K562 (cell line): ENCODE measurements around the gene RUNX3. TPM values are rescaled to one million over a fixed set of nuclear protein-coding genes. Genes with fewer than 3 reads are reported as not detected.

ENCODE experiments used
- ATAC-seq: fragments of 200-7000 bp; cut with Tn5 transposase; 3 replicates; pipeline ENCODE4 v1.9.1; 2020; ENCODE audit warnings: moderate library complexity
- BruUV-seq: library from RNA; stranded (reverse); fragments of 400-500 nt; replicated peaks from 2 replicates; lab custom pipeline; 2021; lab: Mats Ljungman, UMichigan
- CTCF ChIA-PET: fragments of 300-600 bp; formaldehyde crosslinking; extraction: SDS; loops from one replicate; lab custom pipeline; 2021; ENCODE audit warnings: low intra/inter-chr PET ratio; lab: Yijun Ruan, JAX
- POLR2A ChIA-PET: fragments of 300-600, 350-650 bp; sonication (Branson Sonifier 250); formaldehyde crosslinking; extraction: SDS; loops from one replicate; lab custom pipeline; 2021; ENCODE audit warnings: antibody characterized with exemption, inconsistent platforms; lab: Yijun Ruan, JAX
- DNase-seq, 4 experiments: peaks; one replicate each; pipeline versions ENCODE4 v3.0.0 to v3.0.0-alpha.2; 2011 to 2018; ENCODE audit warnings: low spot score in 3 of 4, mixed read lengths in 3 of 4; ENCODE audit errors: extremely low read depth in 1 of 4
- FAIRE-seq: peaks from 2 replicates; lab custom pipeline; 2011; peaks lifted over from hg19 to GRCh38; lab: Jason Lieb, UNC
- H2AFZ ChIP-seq: 2 replicates; pipeline ENCODE4 v1.6.0; 2011; ENCODE audit warnings: low read depth, low read length, control low read depth, inconsistent platforms
- H3K27ac ChIP-seq: fragments of 200-600 bp; 3 replicates; pipeline ENCODE4 v1.8.0; 2011; ENCODE audit warnings: low read depth, mild to moderate bottlenecking, control low read depth, inconsistent platforms, low read length, moderate library complexity, mixed read lengths; ENCODE audit errors: extremely low read depth
- H3K27me3 ChIP-seq, 2 experiments: fragments of 300-600 bp in 1 of 2; 2 replicates in 1 of 2; 3 replicates in 1 of 2; pipeline versions ENCODE4 v1.6.0 to v1.8.0; 2011; ENCODE audit warnings: inconsistent platforms in 2 of 2, low read length in 2 of 2, mild to moderate bottlenecking in 1 of 2, mixed read lengths in 1 of 2, moderate library complexity in 1 of 2; ENCODE audit not compliant: control insufficient read depth in 2 of 2, insufficient read depth in 2 of 2
- H3K36me3 ChIP-seq: fragments of 300-600 bp; 3 replicates; pipeline ENCODE4 v1.8.0; 2011; ENCODE audit warnings: mild to moderate bottlenecking, low read length, inconsistent platforms; ENCODE audit not compliant: control insufficient read depth, insufficient read depth
- H3K4me1 ChIP-seq, 2 experiments: fragments of 200-600 bp in 1 of 2; replicated peaks in 1 of 2; 2 replicates in 1 of 2; 3 replicates in 1 of 2; pipeline versions ENCODE4 v1.5.1 to v1.8.0; 2011; ENCODE audit warnings: inconsistent platforms in 2 of 2, low read length in 2 of 2, mild to moderate bottlenecking in 1 of 2, mixed read lengths in 1 of 2, moderate library complexity in 1 of 2; ENCODE audit not compliant: control insufficient read depth in 2 of 2, insufficient read depth in 2 of 2
- H3K4me2 ChIP-seq: 2 replicates; pipeline ENCODE4 v1.6.1; 2011; ENCODE audit warnings: low read length, control low read depth, inconsistent platforms, mixed read lengths; ENCODE audit not compliant: insufficient read depth
- H3K4me3 ChIP-seq: fragments of 200-600 bp; sonication (generic), shearing (Covaris generic); 2 replicates; pipeline ENCODE4 v1.5.1; 2016; ENCODE audit warnings: control low read depth, inconsistent platforms
- H3K79me2 ChIP-seq: fragments of 200-600 bp; 3 replicates; pipeline ENCODE4 v1.8.0; 2011; ENCODE audit warnings: low read length, inconsistent platforms; ENCODE audit not compliant: control insufficient read depth, insufficient read depth
- H3K9ac ChIP-seq, 2 experiments: 2 replicates each; pipeline versions ENCODE4 v1.6.0 to v1.6.1; 2011; ENCODE audit warnings: low read depth in 2 of 2, low read length in 2 of 2, control low read depth in 1 of 2, inconsistent platforms in 1 of 2, mild to moderate bottlenecking in 1 of 2, mixed read lengths in 1 of 2; ENCODE audit not compliant: insufficient read depth in 1 of 2
- H3K9me1 ChIP-seq: one replicate; pipeline ENCODE4 v1.6.0; 2011; ENCODE audit warnings: inconsistent platforms, mild to moderate bottlenecking, low read length, moderate library complexity; ENCODE audit not compliant: control insufficient read depth, insufficient read depth
- H3K9me3 ChIP-seq: replicated peaks from 2 replicates; pipeline ENCODE4 v1.5.1; 2011; ENCODE audit warnings: low read depth, low read length, inconsistent platforms; ENCODE audit not compliant: control insufficient read depth, insufficient read depth
- H4K20me1 ChIP-seq: replicated peaks from 2 replicates; pipeline ENCODE4 v1.6.1; 2011; ENCODE audit warnings: low read length, inconsistent platforms, mixed read lengths; ENCODE audit not compliant: control insufficient read depth, insufficient read depth
- CCAR2 ChIP-seq: fragments of 200-400 bp; formaldehyde crosslinking; IDR thresholded peaks from 2 replicates; pipeline ENCODE4 v1.6.1; 2017; ENCODE audit warnings: mild to moderate bottlenecking, low read depth, low read length
- SPI1 ChIP-seq: IDR thresholded peaks from 2 replicates; pipeline ENCODE4 v1.6.1; 2011; ENCODE audit warnings: low read depth, low read length, control low read depth, borderline replicate concordance
- WGBS: fragments of 100-300 bp; shearing (Covaris generic); methylation state at CpG from one replicate; pipeline ENCODE4 v1.1.6; 2016; ENCODE audit warnings: low coverage, mixed read lengths; ENCODE audit not compliant: insufficient coverage; ENCODE audit errors: missing lambda C conversion rate; 5-methylcytosine and 5-hydroxymethylcytosine counted together
- in situ Hi-C: fragments of 300-500 bp; cut with MboI; formaldehyde crosslinking; loops from 4 replicates; pipeline ENCODE4 v1.15.0; 2018; ENCODE audit warnings: inconsistent platforms, mixed read lengths
- intact Hi-C: fragments of 100-400 bp; cut with micrococcal nuclease; formaldehyde crosslinking; loops from 2 replicates; pipeline ENCODE4 v1.14.2; 2022
- polyA plus RNA-seq, 8 experiments: library from polyadenylated mRNA; depleted of rRNA in 4 of 8; stranded (reverse) in 5 of 8; unstranded in 3 of 8; fragments of >200 nt; fragmentation: Nextera tagmentation in 2 of 8; fragmentation: Illumina TruSeq in 1 of 8; extraction: Ambion mirVana in 2 of 8; extraction: Trizol in 1 of 8; gene quantifications; 2 replicates each; pipeline versions ENCODE4 v1.2.1 to v1.2.3, GENCODE V29; 2011 to 2014; ENCODE audit warnings: inconsistent platforms in 1 of 8, missing spikeins in 1 of 8
- total RNA-seq, 7 experiments: library from RNA; depleted of rRNA in 6 of 7; stranded (reverse); fragments of >200 nt in 6 of 7; fragmentation: Illumina TruSeq in 2 of 7; extraction: Trizol in 2 of 7; gene quantifications; 2 replicates each; pipeline versions ENCODE4 v1.2.1 to v1.2.3, GENCODE V29; 2011 to 2021; ENCODE audit warnings: low replicate concordance in 1 of 7

The RUNX3 gene
- total and polyA plus RNA-seq, 9 of the 15 experiments (the other 6 are each of a cell fraction or from before 2014, with no cell fraction given): 0.01 to 0.64 (median 0.09) TPM

DNA sequence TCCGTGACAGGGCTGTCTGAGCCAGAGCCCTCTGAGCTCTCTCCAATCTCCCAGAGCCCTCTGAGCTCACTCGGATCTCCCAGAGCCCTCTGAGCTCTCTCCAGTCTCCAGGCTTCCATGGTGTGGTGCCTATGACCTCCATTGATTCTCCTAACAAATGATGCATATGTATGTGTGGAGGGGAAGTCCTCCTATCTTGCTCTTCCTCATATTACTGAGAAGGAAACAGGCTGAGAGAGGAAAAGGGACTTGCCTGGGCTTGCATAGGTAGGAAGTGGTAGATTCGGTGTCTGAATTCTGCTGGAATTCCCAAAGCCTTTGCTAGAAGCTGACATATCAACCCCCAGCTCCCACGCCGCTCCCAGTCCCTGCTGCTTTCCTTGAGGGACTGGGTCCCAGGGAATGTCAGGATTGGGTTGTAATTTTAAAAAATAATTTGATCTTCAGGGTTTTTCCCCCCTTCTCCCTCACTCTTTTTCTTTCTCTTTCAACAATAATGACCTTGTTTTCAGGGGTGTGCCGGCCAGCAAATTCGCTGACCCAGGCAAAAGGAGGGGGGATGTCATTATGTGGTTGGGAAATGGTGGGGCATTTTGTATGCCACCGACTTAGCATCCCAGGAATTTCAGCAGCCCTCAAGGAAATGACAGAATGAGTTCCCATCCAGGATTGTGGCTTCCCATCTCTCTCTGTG lies 42.3 kb upstream of the RUNX3 start:
- peak; percentile 19; the same call in 1 of the 2 replicates for TF ChIP-seq SPI1
- TF ChIP-seq CCAR2: no peak
- intact Hi-C loops: no loop called here
- no peak overlapping the region for H3K4me2 ChIP-seq
- ChIA-PET POLR2A (interaction anchor here (0.8 to 1.6 kb wide), 2 partner anchors 8 to 10 kb away, joined by 3 to 8 read pairs; no protein-coding TSS in a partner anchor), CTCF (no interaction called here)
- no peaks in the 10 kb centered on the region; the same call in 1 of the 2 replicates for H4K20me1 ChIP-seq
- no TSS peak for BruUV-seq
- in situ Hi-C loops: no loop called here
- no peak for DNase-seq
- FAIRE-seq: no peak
- H3K9ac ChIP-seq: no peak overlapping the region
- H3K79me2 ChIP-seq: no peaks in the 10 kb centered on the region
- no peak overlapping the region for H2AFZ ChIP-seq
- 2% methylated on average over 8 of the region's 8 CpGs for WGBS
- H3K27me3 ChIP-seq: peaks cover 11 to 45% of the 10 kb centered on the region in 2 experiments; a peak in 4 of 5 replicates
- peaks cover 4 to 9% of the 10 kb centered on the region in 2 experiments; a peak in 3 of 5 replicates for H3K4me1 ChIP-seq
- peaks cover 9% of the 10 kb centered on the region for H3K9me3 ChIP-seq
- no peaks in the 10 kb centered on the region for H3K9me1 ChIP-seq
- ATAC-seq: no peak
- H3K27ac ChIP-seq: no peak overlapping the region
- H3K4me3 ChIP-seq: no peak overlapping the region
- no peaks in the 10 kb centered on the region for H3K36me3 ChIP-seq
